ENCODE data around the gene BLMH. TPM values are rescaled to one million over a fixed set of nuclear protein-coding genes. Genes with fewer than 3 reads are reported as not detected.

The BLMH gene
- total and polyA plus RNA-seq, 9 donors, result 30.9 to 55.1 (median 42.9) TPM

DNA sequence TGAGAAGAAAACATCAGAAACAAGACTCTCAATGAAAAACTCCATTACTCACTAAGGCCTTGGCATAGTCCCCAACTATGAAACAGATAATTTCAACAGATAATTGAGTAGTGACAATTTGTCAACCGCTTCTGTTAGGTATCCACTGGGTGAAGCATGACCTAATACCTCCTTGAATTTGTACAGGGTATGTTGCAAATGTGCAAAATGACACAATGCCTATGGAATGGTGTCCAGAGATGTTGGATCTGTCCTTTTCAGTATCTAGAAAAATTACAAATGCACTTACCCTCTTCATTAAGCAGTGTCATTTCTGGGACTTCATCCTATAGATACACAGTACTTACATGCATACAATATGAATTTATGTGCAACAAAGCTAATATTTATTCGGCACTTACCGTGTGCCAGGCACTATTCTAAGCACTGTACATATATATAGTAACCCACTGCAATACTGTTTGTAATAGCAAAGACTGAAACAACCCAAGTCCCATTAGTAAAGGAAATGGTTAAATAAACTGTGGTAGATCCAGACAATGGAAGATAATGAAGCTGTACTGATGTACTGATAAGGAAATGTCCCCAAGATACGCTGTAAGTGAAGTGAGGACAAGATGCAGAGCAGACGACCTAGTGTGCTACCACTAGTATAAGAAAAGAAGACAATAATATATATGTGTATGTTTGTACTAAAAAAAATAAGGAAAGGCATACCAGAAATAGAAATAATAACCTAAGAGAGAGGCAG, 34.8 kb downstream of the BLMH start:
- peaks cover 37% of the 10 kb centered on the region for H3K36me3 ChIP-seq (ENCODE audit: control insufficient read depth, insufficient read depth, low read length)

DNA sequence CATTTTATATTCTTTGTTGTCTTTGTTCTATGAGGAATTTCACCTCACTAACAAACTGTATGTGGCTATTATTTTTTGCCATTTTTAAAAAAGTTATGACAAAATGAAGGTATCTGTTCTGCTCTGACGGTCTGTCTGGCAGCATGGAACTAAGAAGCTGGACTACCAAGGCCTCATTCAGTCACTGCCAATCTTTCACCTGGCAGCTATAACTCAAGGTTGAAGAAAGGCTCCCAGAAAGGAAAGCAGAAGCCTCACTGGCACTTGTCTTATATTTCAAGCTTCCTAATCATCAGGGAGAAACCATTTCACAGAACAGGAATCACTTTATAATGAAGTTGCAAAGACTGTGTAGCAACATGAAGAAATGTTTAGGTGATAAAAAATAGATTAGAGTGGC, 37.6 kb downstream of the BLMH start:
- WGBS (ENCODE audit: insufficient coverage), result 100% methylated on average over 1 of the region's 1 CpG
- H3K27ac ChIP-seq (ENCODE audit: low read length), result no peak overlapping the region
- no peaks in the 10 kb centered on the region for H3K9me3 ChIP-seq (replicated peaks; ENCODE audit: control insufficient read depth, low read depth, low read length)
- peak; percentile 64 for DNase-seq
- peaks cover 33% of the 10 kb centered on the region for H3K36me3 ChIP-seq (ENCODE audit: control insufficient read depth, insufficient read depth, low read length)
- H3K4me1 ChIP-seq (ENCODE audit: control insufficient read depth, insufficient read depth, low read length), result no peaks in the 10 kb centered on the region
- no peak overlapping the region for H3K4me3 ChIP-seq (ENCODE audit: low read length)
- no peaks in the 10 kb centered on the region for H3K27me3 ChIP-seq (ENCODE audit: control insufficient read depth, insufficient read depth, low read length)

More for the DNA sequence above, 34.8 kb downstream of the BLMH start:
- Histone ChIP-seq H3K4me3 (ENCODE audit: low read length) (no peak overlapping the region), H3K27ac (ENCODE audit: low read length) (no peak overlapping the region), H3K4me1 (ENCODE audit: control insufficient read depth, insufficient read depth, low read length) (no peaks in the 10 kb centered on the region), H3K9me3 (replicated peaks; ENCODE audit: control insufficient read depth, low read depth, low read length) (no peaks in the 10 kb centered on the region), H3K27me3 (ENCODE audit: control insufficient read depth, insufficient read depth, low read length) (no peaks in the 10 kb centered on the region)
- no peak for DNase-seq
- no CpG with 5 or more reads among the region's 5 CpGs for WGBS (ENCODE audit: insufficient coverage)

DNA sequence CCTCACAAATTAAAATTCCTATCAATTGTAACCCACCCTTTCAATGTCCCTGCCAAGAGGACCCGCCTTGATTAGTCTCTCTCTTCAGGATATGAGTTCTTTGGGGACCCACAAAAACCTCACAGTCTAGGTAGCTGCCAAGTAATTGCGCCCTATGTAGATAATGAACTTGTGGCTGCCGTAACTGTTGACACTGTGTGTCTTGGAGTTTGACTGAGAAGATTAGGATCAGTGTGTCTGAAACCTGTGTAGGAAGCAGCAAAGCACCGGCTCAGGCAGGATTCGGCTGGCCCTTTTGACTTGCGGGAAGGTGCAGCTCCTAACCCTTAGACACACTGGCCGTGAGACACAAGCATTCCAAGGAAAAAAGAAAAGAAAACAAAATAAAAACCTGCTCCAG, 38.4 kb downstream of the BLMH start:
- no peaks in the 10 kb centered on the region for H3K27me3 ChIP-seq (ENCODE audit: control insufficient read depth, insufficient read depth, low read length)
- peaks cover 32% of the 10 kb centered on the region for H3K36me3 ChIP-seq (ENCODE audit: control insufficient read depth, insufficient read depth, low read length)
- H3K4me3 ChIP-seq (ENCODE audit: low read length), result no peak overlapping the region
- H3K27ac ChIP-seq (ENCODE audit: low read length), result no peak overlapping the region
- WGBS (ENCODE audit: insufficient coverage), result 57% methylated on average over 3 of the region's 7 CpGs
- H3K4me1 ChIP-seq (ENCODE audit: control insufficient read depth, insufficient read depth, low read length), result no peaks in the 10 kb centered on the region
- DNase-seq, result no peak
- H3K9me3 ChIP-seq (replicated peaks; ENCODE audit: control insufficient read depth, low read depth, low read length), result no peaks in the 10 kb centered on the region

DNA sequence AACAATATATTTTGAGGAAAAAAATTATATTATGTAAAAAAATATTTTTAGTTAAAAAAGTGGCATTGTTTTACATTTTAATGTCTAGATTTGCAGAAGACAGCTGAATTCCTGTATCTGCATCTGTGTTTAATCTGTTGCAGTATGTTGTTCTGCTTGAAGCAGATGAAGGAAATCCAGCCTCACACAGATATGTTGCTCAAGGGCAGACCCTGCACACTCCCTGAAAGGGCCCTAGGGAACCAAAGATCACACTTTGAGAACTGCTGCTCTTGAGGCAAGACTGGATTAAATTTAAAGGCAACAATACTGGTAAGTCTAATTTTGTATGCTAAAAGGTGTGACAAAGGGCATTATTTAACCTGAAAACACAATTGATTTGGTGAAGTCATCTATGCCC, 39.8 kb downstream of the BLMH start:
- Histone ChIP-seq H3K4me1 (ENCODE audit: control insufficient read depth, insufficient read depth, low read length) (no peaks in the 10 kb centered on the region), H3K27me3 (ENCODE audit: control insufficient read depth, insufficient read depth, low read length) (no peaks in the 10 kb centered on the region), H3K27ac (ENCODE audit: low read length) (no peak overlapping the region), H3K9me3 (replicated peaks; ENCODE audit: control insufficient read depth, low read depth, low read length) (no peaks in the 10 kb centered on the region), H3K4me3 (ENCODE audit: low read length) (no peak overlapping the region), H3K36me3 (ENCODE audit: control insufficient read depth, insufficient read depth, low read length) (peaks cover 35% of the 10 kb centered on the region)
- DNase-seq, result no peak

DNA sequence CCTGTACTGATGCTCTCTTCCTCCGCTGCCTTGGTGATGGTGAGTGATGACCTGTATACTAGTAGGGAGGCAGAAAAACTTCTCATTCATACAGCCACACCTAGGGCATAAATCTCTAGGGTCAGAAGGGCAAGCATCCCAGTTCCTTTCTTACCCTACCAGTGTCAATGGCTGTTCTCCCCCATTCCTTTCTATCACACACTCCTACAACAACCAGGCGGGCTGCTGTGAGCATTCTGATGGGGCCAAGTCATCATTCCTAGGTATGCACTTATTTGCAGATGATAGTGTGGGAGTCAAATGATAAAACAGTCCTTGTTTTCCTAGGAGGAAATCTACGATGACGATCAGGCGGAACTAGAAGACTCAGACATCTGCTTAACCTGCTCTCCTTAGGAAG, 42.3 kb downstream of the BLMH start:
- H3K36me3 ChIP-seq (ENCODE audit: control insufficient read depth, insufficient read depth, low read length), result peaks cover 35% of the 10 kb centered on the region
- 84% methylated on average over 3 of the region's 5 CpGs for WGBS (ENCODE audit: insufficient coverage)
- DNase-seq, result no peak
- H3K27ac ChIP-seq (ENCODE audit: low read length), result no peak overlapping the region
- H3K27me3 ChIP-seq (ENCODE audit: control insufficient read depth, insufficient read depth, low read length), result no peaks in the 10 kb centered on the region
- H3K4me3 ChIP-seq (ENCODE audit: low read length), result no peak overlapping the region
- H3K4me1 ChIP-seq (ENCODE audit: control insufficient read depth, insufficient read depth, low read length), result no peaks in the 10 kb centered on the region
- no peaks in the 10 kb centered on the region for H3K9me3 ChIP-seq (replicated peaks; ENCODE audit: control insufficient read depth, low read depth, low read length)

DNA sequence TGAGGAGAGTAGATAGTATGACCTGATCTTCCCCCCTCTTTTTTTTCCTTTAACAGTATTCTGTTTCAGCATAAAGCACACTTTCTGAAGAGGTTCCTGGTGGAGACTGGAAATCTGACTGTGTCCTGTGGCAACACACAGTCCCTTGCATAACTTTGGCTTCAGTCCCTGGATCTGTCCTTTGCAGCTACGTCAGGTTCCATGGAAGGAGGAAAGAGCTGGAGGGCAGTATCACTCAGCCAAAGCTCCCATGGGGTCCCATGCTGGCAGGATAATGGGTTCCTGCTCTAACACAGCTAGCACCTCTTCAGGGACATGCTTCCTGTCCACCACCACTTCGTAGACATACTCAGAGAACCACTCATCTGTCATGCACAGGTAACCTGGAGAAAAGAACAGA, 43.0 kb downstream of the BLMH start:
- H3K4me3 ChIP-seq (ENCODE audit: low read length), result no peak overlapping the region
- no peaks in the 10 kb centered on the region for H3K27me3 ChIP-seq (ENCODE audit: control insufficient read depth, insufficient read depth, low read length)
- peaks cover 35% of the 10 kb centered on the region for H3K36me3 ChIP-seq (ENCODE audit: control insufficient read depth, insufficient read depth, low read length)
- no peak for DNase-seq
- WGBS (ENCODE audit: insufficient coverage), result 86% methylated on average over 1 of the region's 2 CpGs
- H3K4me1 ChIP-seq (ENCODE audit: control insufficient read depth, insufficient read depth, low read length), result no peaks in the 10 kb centered on the region
- no peaks in the 10 kb centered on the region for H3K9me3 ChIP-seq (replicated peaks; ENCODE audit: control insufficient read depth, low read depth, low read length)
- no peak overlapping the region for H3K27ac ChIP-seq (ENCODE audit: low read length)

DNA sequence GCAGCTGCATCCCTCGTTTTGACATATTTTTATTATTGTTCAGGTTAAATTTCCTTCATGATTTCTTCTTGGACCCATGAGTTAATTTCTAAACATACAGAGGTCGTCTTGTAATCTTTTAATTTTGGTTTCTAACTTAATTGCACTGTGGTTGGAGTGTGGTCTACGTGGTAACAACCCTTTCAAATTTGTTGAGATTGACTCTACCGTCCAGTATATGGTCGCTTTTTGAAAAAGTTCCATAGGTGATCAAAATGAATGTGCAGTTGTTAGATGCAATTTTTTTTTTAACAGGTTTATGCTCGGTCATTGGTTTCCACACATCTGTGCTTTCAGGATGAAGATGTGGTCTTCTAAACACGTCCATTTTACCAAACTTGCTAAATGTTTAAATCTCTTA, 45.3 kb downstream of the BLMH start:
- no peak overlapping the region for H3K27ac ChIP-seq (ENCODE audit: low read length)
- no peaks in the 10 kb centered on the region for H3K9me3 ChIP-seq (replicated peaks; ENCODE audit: control insufficient read depth, low read depth, low read length)
- H3K27me3 ChIP-seq (ENCODE audit: control insufficient read depth, insufficient read depth, low read length), result no peaks in the 10 kb centered on the region
- DNase-seq, result no peak
- no peaks in the 10 kb centered on the region for H3K4me1 ChIP-seq (ENCODE audit: control insufficient read depth, insufficient read depth, low read length)
- H3K4me3 ChIP-seq (ENCODE audit: low read length), result no peak overlapping the region
- WGBS (ENCODE audit: insufficient coverage), result 92% methylated on average over 2 of the region's 7 CpGs
- peaks cover 26% of the 10 kb centered on the region for H3K36me3 ChIP-seq (ENCODE audit: control insufficient read depth, insufficient read depth, low read length)

DNA sequence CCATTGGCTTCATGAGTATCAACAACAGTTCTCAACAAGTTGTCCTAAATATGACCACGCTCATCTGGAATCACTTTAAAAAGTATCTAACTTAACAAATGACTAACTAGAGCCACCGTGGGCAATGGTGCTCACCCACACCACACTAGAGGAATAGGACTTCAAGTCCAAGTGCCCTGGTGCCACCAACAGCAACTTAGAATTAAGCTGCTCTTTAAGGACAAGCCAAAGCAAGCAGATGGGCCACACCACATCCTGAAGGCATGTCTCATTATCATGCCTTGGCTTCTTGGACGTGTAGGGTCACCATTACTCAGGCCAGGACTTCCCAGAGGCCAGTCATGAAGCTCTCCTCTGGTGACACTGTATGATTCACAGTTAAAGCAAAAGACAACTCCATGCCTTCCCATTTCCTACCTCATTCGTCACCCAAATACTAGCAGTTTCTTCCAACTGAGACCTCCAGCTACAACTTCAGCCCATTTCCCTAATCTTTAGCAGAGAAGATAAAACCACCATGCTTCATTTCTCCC, 46.8 kb downstream of the BLMH start:
- Histone ChIP-seq H3K4me1 (ENCODE audit: control insufficient read depth, insufficient read depth, low read length) (no peaks in the 10 kb centered on the region), H3K27me3 (ENCODE audit: control insufficient read depth, insufficient read depth, low read length) (peaks cover 8% of the 10 kb centered on the region), H3K4me3 (ENCODE audit: low read length) (no peak overlapping the region), H3K27ac (ENCODE audit: low read length) (no peak overlapping the region), H3K9me3 (replicated peaks; ENCODE audit: control insufficient read depth, low read depth, low read length) (no peaks in the 10 kb centered on the region), H3K36me3 (ENCODE audit: control insufficient read depth, insufficient read depth, low read length) (peaks cover 21% of the 10 kb centered on the region)
- WGBS (ENCODE audit: insufficient coverage), result 78% methylated on average over 4 of the region's 4 CpGs
- DNase-seq, result no peak

DNA sequence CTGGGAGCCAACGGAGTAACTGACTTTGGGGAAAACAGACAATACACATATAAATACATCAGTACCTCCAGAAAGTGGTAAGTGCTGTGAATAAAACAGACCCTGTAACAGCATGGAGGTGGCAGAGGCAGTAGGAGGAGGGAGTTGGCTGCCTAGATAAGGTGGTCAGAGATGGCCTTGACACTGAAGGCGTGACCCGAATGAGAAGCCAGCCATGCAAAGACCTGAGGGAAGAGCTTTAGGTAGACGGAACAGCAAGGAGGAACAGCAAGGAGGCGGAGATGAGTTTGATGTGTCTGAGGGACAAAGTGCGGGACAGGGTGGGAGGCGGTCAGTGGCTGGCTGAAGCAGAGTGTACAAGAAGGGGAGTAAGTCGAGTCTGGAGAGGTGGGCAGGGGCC, 48.2 kb downstream of the BLMH start:
- peaks cover 20% of the 10 kb centered on the region for H3K27me3 ChIP-seq (ENCODE audit: control insufficient read depth, insufficient read depth, low read length)
- no peak overlapping the region for H3K4me3 ChIP-seq (ENCODE audit: low read length)
- 96% methylated on average over 7 of the region's 8 CpGs for WGBS (ENCODE audit: insufficient coverage)
- no peak overlapping the region for H3K27ac ChIP-seq (ENCODE audit: low read length)
- DNase-seq, result no peak
- H3K9me3 ChIP-seq (replicated peaks; ENCODE audit: control insufficient read depth, low read depth, low read length), result no peaks in the 10 kb centered on the region
- H3K36me3 ChIP-seq (ENCODE audit: control insufficient read depth, insufficient read depth, low read length), result peaks cover 11% of the 10 kb centered on the region
- no peaks in the 10 kb centered on the region for H3K4me1 ChIP-seq (ENCODE audit: control insufficient read depth, insufficient read depth, low read length)

DNA sequence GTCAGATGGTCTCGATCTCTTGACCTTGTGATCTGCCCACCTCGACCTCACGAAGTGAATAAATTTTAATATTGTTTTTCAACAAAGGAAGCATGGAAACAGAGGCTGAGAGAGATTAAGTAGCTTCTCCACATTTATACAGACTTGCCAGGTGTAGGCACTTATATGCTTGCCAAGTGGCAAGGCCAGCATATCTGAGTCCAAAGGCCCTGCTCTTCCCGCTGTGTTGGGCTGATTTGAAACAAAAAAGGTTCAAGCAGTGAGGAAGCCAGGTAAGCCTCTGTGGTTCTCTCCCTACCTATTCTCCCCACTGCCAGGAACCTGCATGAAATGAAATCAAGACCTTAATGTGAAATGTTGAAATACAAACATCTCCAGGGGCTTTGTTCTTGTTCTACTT, 48.7 kb downstream of the BLMH start:
- DNase-seq, result no peak
- Histone ChIP-seq H3K27ac (ENCODE audit: low read length) (no peak overlapping the region), H3K36me3 (ENCODE audit: control insufficient read depth, insufficient read depth, low read length) (peaks cover 6% of the 10 kb centered on the region), H3K27me3 (ENCODE audit: control insufficient read depth, insufficient read depth, low read length) (peaks cover 26% of the 10 kb centered on the region), H3K4me1 (ENCODE audit: control insufficient read depth, insufficient read depth, low read length) (peaks cover 4% of the 10 kb centered on the region), H3K4me3 (ENCODE audit: low read length) (no peak overlapping the region), H3K9me3 (replicated peaks; ENCODE audit: control insufficient read depth, low read depth, low read length) (no peaks in the 10 kb centered on the region)
- no CpG with 5 or more reads among the region's 4 CpGs for WGBS (ENCODE audit: insufficient coverage)

DNA sequence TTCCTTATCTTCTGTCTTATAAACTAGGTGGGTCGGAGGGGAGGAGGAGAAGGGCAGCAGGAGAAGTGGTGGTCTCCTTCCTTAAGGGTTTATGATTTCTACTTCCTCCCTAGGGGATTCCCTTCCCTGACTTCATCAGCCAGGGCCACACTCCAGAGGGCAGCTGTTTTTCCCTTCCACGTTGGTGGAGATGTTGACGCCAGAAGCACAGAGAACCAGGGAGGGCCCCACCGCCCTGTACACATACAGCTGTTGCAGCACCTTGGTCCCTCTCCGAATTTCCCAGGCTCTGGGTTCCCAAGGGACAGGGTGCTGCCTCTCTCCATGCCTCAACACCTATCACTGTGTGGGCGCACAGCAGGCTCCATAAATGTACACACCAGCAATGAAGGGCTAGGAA, 50.7 kb downstream of the BLMH start:
- Histone ChIP-seq H3K36me3 (ENCODE audit: control insufficient read depth, insufficient read depth, low read length) (no peaks in the 10 kb centered on the region), H3K27ac (ENCODE audit: low read length) (no peak overlapping the region), H3K27me3 (ENCODE audit: control insufficient read depth, insufficient read depth, low read length) (peaks cover 43% of the 10 kb centered on the region), H3K9me3 (replicated peaks; ENCODE audit: control insufficient read depth, low read depth, low read length) (no peaks in the 10 kb centered on the region), H3K4me1 (ENCODE audit: control insufficient read depth, insufficient read depth, low read length) (peaks cover 19% of the 10 kb centered on the region), H3K4me3 (ENCODE audit: low read length) (no peak overlapping the region)
- DNase-seq, result no peak
- WGBS (ENCODE audit: insufficient coverage), result 73% methylated on average over 2 of the region's 6 CpGs
